ENCODE measurements around the gene ARVCF. TPM values are rescaled to one million over a fixed set of nuclear protein-coding genes. Genes with fewer than 3 reads are reported as not detected.

The ARVCF gene
- total and polyA plus RNA-seq, 9 of the 15 experiments (the other 6 are each of a cell fraction or from before 2014, with no cell fraction given): 0.03 to 97.4 (median 15.6) TPM

DNA sequence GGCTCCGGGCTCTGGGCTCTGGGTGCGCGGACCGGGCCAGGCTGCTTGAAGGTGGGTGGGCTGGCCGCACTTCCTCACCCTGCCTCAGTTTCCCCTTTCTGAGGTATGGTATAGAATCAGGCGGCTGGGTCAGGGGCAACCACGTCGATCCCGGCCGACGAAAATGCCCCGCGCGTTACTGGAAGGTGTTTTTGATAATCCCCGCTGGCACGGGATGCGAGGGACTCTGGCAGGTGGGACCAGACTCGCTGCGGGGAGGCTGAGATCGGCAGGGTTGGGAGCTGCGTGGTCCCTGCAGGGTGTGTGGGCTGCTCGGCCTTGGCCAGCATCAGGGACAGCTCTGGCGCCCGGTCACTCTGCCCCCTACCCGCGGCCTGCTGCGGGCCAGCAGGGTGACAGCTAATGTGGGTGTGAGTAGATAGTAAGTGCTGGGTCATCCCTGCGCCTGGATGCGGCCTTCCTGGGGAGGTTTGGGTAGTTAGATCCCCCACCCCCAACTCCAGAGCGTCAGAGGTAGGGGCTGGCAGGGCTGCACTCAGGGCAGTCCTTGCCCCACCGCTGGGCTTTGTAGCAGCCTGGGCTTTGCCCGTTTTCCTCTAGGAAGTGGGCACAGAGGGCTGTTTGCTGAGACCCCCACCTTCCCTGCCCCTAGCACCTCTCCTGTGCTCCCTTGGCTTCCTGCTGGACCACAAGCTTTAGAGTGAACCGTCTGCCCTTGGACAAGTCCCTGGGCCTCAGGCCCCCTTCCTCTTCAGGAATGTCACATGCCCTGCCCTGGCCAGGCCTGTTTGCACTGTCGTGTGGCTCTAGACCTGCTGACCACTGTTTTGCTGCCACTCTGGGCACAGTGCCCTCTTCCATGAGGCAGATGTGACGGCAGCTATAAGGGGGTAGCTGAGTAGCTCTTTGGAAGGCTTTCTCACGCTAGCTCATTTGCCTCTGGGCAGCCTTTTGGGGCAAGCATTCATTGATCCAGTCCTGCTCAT, 4.9 kb upstream of the ARVCF start (continued):
- TF ChIP-seq, protein P1, sequence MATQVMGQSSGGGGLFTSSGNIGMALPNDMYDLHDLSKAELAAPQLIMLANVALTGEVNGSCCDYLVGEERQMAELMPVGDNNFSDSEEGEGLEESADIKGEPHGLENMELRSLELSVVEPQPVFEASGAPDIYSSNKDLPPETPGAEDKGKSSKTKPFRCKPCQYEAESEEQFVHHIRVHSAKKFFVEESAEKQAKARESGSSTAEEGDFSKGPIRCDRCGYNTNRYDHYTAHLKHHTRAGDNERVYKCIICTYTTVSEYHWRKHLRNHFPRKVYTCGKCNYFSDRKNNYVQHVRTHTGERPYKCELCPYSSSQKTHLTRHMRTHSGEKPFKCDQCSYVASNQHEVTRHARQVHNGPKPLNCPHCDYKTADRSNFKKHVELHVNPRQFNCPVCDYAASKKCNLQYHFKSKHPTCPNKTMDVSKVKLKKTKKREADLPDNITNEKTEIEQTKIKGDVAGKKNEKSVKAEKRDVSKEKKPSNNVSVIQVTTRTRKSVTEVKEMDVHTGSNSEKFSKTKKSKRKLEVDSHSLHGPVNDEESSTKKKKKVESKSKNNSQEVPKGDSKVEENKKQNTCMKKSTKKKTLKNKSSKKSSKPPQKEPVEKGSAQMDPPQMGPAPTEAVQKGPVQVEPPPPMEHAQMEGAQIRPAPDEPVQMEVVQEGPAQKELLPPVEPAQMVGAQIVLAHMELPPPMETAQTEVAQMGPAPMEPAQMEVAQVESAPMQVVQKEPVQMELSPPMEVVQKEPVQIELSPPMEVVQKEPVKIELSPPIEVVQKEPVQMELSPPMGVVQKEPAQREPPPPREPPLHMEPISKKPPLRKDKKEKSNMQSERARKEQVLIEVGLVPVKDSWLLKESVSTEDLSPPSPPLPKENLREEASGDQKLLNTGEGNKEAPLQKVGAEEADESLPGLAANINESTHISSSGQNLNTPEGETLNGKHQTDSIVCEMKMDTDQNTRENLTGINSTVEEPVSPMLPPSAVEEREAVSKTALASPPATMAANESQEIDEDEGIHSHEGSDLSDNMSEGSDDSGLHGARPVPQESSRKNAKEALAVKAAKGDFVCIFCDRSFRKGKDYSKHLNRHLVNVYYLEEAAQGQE (IDR thresholded peaks at IDR 0.05; ENCODE audit: borderline replicate concordance): no peak
- TF ChIP-seq, protein P1 (CRISPR knock-in tag; IDR thresholded peaks at IDR 0.05; ENCODE audit: low read depth): peak; percentile 83
- TF ChIP-seq RNF2 (IDR thresholded peaks at IDR 0.05) (no peak), ZFPM2 (CRISPR knock-in tag; IDR thresholded peaks at IDR 0.05) (peak; percentile 85; the same call in 1 of the 2 replicates), TBP (optimal IDR thresholded peaks at IDR 0.05; ENCODE audit: low read depth, low read length) (peak; percentile 9), KDM5B (IDR thresholded peaks at IDR 0.05; ENCODE audit: insufficient replicate concordance, low read depth, low read length) (peak; percentile 29)
- TF ChIP-seq, protein P2, sequence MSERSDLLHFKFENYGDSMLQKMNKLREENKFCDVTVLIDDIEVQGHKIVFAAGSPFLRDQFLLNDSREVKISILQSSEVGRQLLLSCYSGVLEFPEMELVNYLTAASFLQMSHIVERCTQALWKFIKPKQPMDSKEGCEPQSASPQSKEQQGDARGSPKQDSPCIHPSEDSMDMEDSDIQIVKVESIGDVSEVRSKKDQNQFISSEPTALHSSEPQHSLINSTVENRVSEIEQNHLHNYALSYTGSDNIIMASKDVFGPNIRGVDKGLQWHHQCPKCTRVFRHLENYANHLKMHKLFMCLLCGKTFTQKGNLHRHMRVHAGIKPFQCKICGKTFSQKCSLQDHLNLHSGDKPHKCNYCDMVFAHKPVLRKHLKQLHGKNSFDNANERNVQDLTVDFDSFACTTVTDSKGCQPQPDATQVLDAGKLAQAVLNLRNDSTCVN (CRISPR knock-in tag; IDR thresholded peaks at IDR 0.05): peak; percentile 63
- TF ChIP-seq, protein P3, sequence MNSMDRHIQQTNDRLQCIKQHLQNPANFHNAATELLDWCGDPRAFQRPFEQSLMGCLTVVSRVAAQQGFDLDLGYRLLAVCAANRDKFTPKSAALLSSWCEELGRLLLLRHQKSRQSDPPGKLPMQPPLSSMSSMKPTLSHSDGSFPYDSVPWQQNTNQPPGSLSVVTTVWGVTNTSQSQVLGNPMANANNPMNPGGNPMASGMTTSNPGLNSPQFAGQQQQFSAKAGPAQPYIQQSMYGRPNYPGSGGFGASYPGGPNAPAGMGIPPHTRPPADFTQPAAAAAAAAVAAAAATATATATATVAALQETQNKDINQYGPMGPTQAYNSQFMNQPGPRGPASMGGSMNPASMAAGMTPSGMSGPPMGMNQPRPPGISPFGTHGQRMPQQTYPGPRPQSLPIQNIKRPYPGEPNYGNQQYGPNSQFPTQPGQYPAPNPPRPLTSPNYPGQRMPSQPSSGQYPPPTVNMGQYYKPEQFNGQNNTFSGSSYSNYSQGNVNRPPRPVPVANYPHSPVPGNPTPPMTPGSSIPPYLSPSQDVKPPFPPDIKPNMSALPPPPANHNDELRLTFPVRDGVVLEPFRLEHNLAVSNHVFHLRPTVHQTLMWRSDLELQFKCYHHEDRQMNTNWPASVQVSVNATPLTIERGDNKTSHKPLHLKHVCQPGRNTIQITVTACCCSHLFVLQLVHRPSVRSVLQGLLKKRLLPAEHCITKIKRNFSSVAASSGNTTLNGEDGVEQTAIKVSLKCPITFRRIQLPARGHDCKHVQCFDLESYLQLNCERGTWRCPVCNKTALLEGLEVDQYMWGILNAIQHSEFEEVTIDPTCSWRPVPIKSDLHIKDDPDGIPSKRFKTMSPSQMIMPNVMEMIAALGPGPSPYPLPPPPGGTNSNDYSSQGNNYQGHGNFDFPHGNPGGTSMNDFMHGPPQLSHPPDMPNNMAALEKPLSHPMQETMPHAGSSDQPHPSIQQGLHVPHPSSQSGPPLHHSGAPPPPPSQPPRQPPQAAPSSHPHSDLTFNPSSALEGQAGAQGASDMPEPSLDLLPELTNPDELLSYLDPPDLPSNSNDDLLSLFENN (IDR thresholded peaks at IDR 0.05; ENCODE audit: low read depth in 2 of 2, low read length in 2 of 2): 0 out of 4 replicates have a peak, but pooled peaks of 1 of the 2 experiments have one; percentile 12
- TF ChIP-seq, protein P4, sequence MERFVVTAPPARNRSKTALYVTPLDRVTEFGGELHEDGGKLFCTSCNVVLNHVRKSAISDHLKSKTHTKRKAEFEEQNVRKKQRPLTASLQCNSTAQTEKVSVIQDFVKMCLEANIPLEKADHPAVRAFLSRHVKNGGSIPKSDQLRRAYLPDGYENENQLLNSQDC (CRISPR knock-in tag; IDR thresholded peaks at IDR 0.05): no peak; the same call in 1 of the 2 replicates
- TF ChIP-seq, protein P5, sequence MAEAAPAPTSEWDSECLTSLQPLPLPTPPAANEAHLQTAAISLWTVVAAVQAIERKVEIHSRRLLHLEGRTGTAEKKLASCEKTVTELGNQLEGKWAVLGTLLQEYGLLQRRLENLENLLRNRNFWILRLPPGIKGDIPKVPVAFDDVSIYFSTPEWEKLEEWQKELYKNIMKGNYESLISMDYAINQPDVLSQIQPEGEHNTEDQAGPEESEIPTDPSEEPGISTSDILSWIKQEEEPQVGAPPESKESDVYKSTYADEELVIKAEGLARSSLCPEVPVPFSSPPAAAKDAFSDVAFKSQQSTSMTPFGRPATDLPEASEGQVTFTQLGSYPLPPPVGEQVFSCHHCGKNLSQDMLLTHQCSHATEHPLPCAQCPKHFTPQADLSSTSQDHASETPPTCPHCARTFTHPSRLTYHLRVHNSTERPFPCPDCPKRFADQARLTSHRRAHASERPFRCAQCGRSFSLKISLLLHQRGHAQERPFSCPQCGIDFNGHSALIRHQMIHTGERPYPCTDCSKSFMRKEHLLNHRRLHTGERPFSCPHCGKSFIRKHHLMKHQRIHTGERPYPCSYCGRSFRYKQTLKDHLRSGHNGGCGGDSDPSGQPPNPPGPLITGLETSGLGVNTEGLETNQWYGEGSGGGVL (CRISPR knock-in tag; IDR thresholded peaks at IDR 0.05): no peak

Measured in K562 (cell line).